Globus pallidus (tissue), 1 donor: ENCODE measurements around the gene XNDC1N.

Experiments used
- DNase-seq: peaks from one replicate; pipeline ENCODE4 v3.0.0-alpha.2; 2015; ENCODE audit warnings: low spot score

XNDC1N gene, protein sequence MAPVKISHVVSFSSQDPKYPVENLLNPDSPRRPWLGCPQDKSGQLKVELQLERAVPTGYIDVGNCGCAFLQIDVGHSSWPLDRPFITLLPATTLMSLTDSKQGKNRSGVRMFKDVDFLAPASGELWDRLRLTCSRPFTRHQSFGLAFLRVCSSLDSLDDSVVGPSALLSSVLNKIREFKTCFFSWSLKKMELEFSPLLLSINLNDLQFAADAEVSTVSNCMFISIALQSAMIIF

DNA sequence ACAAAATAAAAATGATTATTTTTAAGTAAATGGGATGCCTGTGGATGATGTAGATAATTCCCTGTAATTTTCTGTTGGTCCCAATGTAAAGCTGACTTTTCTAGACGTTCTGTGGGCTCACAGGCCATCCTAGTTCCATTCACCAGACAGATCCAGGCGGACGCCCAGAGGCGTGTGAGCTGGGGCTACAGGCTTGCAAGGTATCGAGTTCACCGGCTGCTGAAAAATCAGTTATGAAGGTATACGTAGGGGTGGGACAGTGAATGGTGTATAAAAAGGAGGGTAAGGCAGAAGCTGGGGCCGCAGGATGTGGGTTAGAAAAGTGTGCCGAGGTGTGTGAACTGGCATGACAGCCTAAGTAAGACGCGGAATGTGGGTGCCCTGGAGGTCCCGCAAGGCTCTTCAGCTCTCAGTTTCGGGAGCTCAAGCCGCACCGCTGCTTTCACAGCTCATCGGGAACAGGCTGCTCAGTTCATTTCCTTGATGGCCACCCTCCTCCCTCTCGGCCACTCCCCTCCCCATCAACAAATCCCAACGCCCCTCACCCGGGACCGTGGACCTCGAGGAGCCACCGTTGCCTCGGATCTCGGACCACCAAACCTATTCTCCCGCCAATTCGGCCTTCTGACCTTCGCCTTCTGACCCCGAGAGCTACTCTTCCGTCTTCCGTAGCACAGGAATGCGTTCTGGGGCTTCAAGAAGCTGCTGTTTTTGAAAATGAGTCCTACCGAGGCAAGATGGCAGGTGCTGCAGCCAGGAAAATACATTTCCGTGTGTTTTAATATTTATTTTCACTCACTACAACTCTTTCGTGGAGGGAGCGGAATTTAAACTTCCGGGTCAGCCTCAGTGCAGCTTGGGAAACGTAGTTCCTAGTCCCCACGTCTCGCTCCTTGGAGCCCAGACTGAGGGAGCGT, at the start of gene XNDC1N:
XNDC1N (minus strand) TSS at position 775 of the 917 bp plus-strand sequence. CDS start 5,241 bp downstream, outside the sequence.
- DNase-seq, result no peak

DNA sequence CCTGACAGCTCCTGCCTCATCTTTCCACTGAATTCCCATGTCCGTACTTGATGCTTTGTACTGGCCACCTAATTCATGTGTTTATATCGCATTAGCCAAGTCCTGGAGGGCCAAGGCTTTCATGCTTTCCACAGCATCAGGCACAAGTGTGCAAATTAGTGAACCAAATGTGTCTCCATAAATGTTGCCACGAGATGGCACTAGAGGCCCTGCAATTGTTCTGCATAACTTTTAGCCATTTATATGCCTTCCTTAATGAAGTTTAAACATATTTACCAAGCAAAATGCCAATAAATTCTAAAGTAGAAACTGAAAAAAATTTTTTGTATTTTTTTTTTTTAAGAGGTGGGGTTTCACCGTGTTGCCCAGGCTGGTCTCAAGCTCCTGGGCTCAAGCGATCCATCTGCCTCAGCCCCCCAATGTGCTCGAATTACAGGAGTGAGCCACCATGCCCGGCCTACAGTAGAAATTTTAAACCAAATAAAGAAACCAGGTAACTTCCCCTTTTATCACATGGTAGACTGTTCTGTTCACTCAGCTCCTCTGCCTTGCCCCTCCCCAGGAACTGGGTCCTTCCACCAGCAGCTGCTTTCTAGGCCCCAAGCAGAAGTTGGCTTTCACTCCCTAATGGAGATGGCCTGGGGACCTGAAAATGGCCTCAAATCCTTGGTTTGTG, 49.5 kb upstream of the XNDC1N start:
- peak; percentile 70 for DNase-seq

DNA sequence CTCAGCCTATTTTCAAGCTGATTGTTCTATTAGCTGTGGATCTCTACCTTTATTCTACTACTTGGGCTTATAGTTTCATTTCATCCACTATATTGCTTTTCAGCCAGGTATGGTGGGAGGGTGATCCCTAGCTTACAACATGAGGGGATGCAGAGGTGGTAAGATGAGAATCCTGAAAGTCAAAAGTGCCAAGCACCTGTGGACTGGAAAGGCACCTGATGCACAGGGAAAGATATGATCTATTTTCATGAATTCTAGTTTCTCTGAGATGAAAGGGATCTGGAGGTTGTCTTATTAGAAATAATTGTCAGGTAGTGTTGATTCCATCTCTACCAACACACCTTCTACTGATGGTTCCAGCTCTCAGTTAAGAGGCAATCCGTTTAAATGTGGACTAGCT, 48.7 kb upstream of the XNDC1N start:
- DNase-seq, result no peak

DNA sequence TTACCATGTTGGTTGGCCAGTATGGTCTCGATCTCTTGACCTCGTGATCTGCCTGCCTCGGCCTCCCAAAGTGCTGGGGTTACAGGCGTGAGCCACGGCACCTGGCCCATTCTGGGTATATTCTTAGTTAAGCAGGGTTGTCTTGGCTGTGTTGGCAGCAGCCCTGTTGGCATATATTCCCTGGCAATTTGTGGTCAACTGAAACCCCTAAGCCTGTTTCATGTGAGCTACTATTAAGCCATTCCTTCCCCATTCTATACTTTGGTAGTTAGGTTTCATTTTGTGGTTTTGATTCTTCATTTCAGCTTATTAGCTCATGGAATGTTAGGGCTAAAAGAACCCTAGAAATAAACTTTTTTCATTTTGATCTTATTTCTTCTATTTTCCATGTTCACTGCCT, 48.2 kb upstream of the XNDC1N start:
- DNase-seq, result no peak

DNA sequence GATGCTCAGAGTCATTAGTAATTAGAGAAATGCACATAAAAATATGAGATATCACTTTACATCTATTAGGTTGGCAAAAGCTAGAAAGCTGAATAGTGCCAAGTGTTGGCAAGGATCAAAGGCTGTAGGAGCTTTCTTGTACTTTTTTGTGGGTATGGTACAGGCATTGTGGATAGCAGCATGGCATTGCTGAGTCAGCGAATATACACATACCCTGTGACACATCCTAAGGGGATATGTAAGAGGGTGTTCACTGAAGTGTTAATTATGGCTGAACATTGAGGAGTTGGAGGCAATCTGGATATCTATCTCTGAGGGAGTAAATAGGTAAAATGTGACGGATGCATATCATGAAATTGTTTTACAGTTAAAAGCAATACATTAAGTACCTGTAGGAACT, 43.3 kb upstream of the XNDC1N start:
- no peak for DNase-seq

DNA sequence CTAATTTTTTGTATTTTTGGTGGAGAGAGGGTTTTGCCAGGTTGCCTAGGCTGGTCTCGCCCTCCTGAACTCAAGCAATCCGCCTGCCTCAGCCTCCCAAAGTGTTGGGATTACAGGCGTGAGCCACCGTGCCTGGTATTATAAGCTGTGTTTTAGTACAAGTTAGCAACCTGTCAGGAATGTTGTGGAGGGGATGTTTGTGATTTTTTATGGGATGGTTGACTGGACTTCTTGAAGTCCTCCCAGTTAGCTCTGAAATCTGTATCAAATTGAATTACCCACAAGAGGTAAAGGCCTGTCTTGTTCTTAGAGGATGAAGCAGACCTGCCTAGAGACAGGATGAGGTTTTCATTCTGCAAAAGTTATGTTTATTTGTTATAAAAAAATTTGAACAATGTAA, 36.2 kb upstream of the XNDC1N start:
- no peak for DNase-seq

DNA sequence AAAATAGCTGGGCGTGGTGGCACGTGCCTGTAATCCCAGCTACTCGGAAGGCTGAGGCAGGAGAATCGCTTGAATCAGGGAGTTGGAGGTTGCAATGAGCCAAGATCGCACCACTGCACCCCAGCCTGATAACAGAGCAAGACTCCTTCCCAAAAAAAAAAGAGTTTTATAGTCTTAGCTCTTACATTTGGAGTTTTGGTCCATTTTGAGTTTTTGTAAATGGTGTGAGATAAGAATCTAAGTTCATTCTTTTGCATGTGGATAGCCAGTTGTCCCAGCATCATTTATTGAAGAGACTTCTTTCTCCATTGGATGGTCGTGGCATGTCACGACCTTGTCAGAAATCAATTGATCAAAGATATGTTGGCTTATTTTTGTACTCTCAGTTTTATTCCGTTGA, 35.1 kb upstream of the XNDC1N start:
- no peak for DNase-seq

DNA sequence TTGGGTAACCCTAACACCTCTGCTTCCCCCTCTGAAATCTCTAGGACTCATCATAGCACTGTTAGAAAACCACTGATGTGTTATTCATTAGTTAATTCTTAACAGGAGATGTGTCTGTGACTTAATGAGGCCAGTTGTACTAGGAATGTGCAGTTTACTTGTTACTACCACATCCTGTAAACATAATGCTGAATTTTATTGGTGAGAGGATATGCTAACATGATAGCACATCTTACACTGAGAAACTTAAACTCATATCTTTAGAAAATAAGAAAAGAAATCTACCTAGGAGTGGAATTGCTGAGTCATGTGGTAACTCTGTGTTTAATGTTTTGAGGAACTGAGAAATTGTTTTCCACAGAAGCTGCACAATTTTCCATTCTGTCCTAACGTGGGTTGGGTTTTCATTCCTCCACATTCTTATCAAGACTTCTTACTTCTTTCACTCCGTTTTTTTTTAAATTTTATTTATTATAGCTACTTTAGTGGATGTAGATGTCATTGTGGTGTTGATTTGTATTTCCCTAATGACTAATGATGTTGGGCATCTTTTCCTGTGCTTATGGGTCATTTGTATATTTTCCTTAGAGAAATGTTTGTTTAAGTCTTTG, 34.1 kb upstream of the XNDC1N start:
- no peak for DNase-seq

DNA sequence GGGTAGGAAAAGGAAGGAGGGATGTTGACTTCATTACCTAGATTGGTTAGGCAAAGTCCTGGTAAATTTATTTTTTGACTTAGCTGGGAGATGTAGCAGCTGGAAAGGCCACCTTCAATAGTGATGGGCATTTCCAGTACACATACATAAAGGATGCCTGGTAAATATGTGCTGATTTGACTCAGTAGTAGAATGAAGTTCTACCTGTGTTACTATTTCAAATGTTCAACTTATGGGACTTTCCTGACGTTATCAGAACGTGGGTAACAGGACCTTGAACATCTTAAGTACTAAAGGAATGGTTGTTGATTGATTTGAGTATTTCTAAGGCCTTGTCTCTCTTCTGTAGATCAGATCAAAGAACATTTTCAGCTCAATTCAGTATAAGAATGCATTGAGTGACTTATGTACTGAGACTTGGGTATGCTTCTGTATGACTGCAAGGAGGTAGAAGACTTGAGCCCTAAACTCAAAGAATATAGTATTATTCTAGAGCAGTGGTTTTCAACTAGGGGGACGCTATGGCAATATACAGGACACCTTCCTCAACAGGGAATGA, 27.6 kb upstream of the XNDC1N start:
- DNase-seq, result no peak

DNA sequence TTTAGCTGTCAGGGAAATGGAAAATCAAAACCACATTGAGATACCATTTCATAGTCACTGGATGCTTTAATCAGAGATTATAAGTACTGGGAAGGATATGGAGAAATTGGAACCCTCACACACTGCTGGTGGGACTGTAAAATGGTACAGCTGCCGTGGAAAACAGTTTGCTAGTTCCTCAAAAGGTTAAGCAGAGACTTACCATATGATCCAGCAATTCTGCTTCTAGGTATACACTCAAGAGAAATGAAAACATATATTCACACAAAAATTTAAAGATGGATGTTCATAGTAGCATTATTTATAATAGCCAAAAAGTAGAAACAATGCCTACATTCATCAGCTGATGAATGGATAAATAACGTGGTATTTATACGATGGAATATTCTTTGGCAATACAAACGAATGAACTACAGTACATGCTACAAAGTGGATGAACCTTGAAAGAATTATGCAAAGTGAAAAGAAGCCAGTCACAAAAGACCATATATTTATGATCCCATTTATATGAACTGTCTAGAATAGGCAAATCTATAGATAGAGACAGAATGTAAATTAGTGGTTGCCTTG, 23.4 kb upstream of the XNDC1N start:
- DNase-seq, result no peak

DNA sequence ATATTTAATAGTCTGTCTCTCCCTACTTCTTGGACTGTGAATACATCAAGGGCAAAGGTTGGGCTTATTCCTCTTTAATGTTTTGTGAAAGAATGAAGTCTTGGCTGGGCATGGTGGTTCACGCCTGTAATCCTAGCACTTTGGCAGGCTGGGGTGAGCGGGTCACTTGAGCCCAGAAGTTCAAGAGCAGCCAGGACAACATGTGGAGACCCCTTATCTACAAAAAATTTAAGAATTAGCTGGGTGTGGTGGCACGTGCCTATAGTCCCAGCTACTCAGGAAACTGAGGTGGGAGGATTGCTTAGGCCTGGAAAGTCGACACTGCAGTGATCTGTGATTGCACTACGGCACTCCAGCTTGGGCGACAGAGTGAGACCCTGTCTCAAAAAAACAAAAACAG, 20.6 kb upstream of the XNDC1N start:
- DNase-seq, result no peak

DNA sequence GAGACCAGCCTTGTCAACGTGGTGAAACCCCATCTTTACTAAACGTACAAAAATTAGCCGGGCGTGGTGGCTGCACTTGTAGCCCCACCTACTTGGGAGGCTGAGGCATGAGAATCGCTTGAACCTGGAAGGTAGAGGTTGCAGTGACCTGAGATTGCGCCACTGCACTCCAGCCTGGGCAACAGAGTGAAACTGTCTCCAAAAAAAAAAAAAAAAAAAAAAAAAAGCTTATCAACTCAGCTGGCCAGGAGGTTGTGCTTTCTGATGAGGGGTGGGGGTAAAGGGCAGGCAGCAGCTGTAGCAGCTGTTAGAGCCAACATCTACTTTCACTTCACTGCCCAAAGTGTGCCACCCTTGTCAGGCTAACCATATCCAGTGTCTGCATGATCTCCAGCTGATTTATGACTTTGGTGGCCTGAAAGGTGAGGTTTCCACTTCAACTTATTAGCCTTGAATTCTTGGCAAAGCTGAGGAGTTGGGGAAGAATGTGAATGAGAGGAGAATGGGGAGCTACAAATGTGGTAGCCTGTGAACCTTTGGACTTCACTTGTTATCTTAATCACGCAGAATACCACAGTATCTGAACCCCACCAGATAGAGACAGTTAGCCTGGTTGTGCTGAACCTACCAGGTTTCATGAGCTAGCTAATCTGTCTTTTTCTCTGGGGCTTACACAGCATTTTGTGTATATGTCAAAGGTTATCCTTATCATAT, 20.1 kb upstream of the XNDC1N start:
- no peak for DNase-seq

DNA sequence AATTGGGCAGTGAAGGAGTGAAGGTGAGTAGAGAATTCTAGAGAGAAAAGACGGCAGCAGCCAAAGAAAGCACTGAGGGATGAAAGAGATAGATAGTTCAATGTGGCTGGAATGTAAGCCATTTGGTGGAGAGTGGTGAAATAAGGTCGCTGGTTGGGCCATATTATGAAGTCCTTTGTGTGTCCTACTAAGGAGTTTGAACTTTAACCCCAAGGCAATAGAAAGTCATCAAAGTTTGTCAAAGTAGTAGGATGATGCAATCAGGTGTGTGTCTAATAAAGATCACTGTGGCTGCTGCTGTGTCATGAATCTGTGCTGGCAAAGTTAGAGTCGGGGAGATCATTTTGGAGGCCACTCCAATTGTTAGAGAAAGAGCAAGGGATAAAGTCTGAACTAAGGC, 19.1 kb upstream of the XNDC1N start:
- DNase-seq, result no peak

DNA sequence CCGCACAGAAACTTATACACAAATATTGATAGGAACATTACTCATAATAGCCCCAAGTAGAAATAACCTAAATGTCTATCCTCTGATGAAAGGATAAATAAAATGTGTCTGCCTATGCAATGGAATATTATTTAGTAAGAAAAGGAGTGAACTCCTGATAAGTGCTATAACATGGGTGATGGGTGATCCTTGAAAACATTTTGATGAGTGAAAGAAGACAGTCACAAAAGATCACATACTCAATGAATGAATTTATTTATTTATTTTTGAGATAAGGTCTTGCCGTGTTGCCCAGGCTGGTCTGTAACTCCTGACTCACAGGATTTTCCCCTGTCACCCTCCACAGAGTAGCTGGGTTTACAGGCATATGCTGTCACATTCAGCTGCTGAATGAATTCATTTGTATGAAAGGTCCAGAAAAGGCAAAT, 17.8 kb upstream of the XNDC1N start:
- DNase-seq, result no peak

DNA sequence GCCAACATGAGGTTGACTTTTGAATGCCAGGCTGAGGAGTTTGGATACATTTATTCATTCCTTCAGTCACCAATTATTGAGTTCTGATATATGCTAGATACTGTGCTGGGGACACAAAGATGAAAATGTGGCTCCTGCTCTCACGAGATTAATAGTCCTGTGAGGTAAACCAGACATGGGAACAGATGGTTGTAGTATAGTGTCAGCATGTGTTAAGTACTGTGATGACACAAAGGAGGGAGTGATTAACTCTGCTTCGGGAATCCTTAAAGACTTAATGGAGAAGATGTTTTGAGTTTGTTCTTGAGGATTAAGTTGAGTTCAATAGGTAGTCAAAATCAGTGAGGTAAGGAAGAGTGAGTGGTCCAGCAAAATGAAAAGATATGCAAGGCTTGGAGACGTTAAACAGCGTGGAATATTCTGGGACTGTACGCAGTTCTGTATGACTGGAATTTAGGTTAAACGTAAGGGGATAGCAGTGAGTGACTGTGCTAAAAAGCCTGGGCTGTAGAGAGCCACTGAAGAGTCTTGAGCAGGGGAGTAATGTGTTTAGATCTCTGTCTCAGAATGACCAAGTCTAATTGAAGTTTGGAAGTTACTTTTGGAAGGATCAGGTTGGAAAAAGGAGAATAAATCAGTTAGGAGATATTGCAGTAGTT, 12.3 kb upstream of the XNDC1N start:
- DNase-seq, result no peak

DNA sequence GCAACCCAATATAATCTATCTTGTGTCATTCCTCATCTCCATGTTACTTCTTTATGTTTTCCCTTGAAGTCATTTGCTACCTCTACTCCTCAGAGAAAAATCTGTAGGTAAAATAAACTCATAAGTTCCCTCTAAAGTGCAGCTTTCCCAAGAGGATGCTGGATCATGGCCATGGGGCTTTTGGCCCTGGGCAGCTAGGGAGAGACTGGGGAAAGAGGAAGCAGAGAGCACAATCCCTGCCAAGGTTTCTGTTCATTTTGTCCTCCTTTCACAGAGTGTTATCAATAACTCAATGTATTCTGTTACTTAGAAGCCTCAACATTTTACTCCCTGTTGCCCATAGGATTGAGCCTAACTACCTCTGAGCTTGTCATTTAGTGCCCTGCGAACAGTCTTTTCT, 9.4 kb upstream of the XNDC1N start:
- DNase-seq, result no peak

DNA sequence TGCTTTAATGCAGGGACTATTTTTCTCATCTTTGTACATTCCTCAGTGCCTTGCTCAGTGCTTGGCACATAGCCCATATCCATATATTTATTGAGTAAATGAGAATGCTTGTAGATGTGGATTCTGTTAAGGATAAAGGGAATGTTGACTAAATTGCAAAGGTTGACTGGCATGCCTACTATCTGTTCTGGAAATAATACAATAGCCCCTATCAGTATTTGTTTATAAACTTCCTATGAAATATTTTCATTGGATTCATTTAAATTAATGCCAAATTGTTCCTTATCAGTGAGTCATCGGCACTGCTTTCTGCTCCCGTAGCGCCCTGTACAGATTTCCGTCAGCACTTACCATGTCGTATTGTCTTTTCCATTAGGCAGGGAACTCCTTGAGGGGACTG, 8.4 kb upstream of the XNDC1N start:
- no peak for DNase-seq

DNA sequence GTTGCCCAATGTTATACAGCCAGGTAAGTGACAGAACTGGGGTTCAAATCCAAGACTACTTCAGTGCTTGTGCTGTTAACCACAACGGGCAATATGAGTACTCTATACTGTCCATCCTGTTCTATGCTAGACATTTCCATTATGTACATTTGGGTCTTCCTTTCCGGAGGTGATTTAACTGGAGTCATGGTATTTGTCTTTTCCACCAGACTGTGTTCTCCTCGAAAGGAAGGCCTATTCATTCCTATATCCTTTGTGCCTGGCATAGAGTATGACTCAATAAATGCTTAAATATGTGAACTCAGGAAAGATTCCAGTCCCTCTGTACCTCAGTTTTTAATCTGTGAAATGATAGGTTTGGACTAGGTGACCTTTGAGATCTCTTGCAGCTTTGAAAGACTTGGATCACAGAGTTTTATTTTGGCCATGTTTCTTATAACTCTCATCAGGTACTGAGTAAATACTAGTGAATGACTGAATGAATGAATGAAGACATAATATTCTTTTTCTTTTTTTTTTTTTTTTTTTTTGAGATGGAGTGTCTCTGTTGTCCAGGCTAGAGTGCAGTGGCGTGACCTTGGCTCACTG, 7.0 kb upstream of the XNDC1N start:
- no peak for DNase-seq

DNA sequence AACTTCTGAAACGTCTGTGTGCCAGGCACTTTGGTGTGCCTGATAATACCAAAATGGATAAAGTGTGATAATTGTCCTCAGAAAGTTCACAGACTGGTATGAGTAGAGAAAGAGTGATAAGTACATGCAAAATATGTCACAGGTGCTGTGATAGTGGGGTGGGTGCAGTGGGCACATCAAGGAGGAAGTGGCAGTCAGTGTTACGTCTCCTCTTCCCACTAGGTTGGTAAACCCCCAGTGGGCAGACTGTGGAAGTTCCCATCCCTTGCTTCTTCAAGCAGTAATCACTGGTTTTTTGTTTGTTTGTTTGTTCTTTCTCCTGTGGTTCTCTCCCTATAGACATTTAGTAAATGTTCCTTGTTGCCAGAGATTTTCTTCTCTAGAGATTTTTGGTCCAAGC, 5.8 kb upstream of the XNDC1N start:
- no peak for DNase-seq
